HepG2 (cell line): Measurements from ENCODE around the gene OST4. TPM values are rescaled to one million over a fixed set of nuclear protein-coding genes. Genes with fewer than 3 reads are reported as not detected.

Source experiments
- AGO1 ChIP-seq: fragments of 200-400 bp; formaldehyde crosslinking; IDR thresholded peaks from 2 replicates; pipeline ENCODE4 v1.6.1; 2017; ENCODE audit warnings: mild to moderate bottlenecking, low read depth, low read length, moderate library complexity; ENCODE audit not compliant: poor library complexity, severe bottlenecking
- BORCS8-MEF2B ChIP-seq: sonication (generic); formaldehyde crosslinking; IDR thresholded peaks from 2 replicates; pipeline ENCODE4 v1.8.0; 2022; ENCODE audit warnings: mild to moderate bottlenecking, missing genetic modification reagents
- DR1 ChIP-seq: sonication (generic); formaldehyde crosslinking; IDR thresholded peaks from 2 replicates; pipeline ENCODE4 v1.8.0; 2021; ENCODE audit warnings: mild to moderate bottlenecking, missing genetic modification reagents, inconsistent platforms
- ERF ChIP-seq: IDR thresholded peaks from 2 replicates; pipeline ENCODE4 v1.6.1; 2018; ENCODE audit warnings: missing biosample characterization, missing genetic modification reagents
- GATA4 ChIP-seq: sonication (generic); IDR thresholded peaks from 2 replicates; pipeline ENCODE4 v1.6.1; 2016; ENCODE audit warnings: antibody characterized with exemption, low read depth, borderline replicate concordance
- HNRNPH1 ChIP-seq: fragments of 200-400 bp; formaldehyde crosslinking; optimal IDR thresholded peaks from 2 replicates; pipeline ENCODE3; 2017; ENCODE audit warnings: mild to moderate bottlenecking, low read depth, low read length
- HOMEZ ChIP-seq: IDR thresholded peaks from 2 replicates; pipeline ENCODE4 v1.6.1; 2016; ENCODE audit warnings: low read depth
- KLF13 ChIP-seq: sonication (generic); formaldehyde crosslinking; IDR thresholded peaks from 2 replicates; pipeline ENCODE4 v1.4.0; 2020; ENCODE audit warnings: mild to moderate bottlenecking, missing genetic modification reagents
- MLXIP ChIP-seq: sonication (generic); formaldehyde crosslinking; IDR thresholded peaks from 2 replicates; pipeline ENCODE4 v1.9.0; 2021; ENCODE audit warnings: missing genetic modification reagents, borderline replicate concordance
- MYNN ChIP-seq: sonication (generic); formaldehyde crosslinking; IDR thresholded peaks from 2 replicates; pipeline ENCODE4 v1.4.0; 2020; ENCODE audit warnings: mild to moderate bottlenecking, low read depth, missing genetic modification reagents
- MYPOP ChIP-seq: sonication (generic); formaldehyde crosslinking; IDR thresholded peaks from 2 replicates; pipeline ENCODE4 v1.8.1; 2023; ENCODE audit warnings: mild to moderate bottlenecking, moderate library complexity, missing genetic modification reagents
- TBX2 ChIP-seq: sonication (generic); formaldehyde crosslinking; IDR thresholded peaks from 2 replicates; pipeline ENCODE4 v1.5.0; 2020; ENCODE audit warnings: missing genetic modification reagents, mild to moderate bottlenecking, borderline replicate concordance
- THAP11 ChIP-seq: IDR thresholded peaks from 2 replicates; pipeline ENCODE4 v1.6.1; 2016; ENCODE audit warnings: missing biosample characterization, missing genetic modification reagents
- ZNF280B ChIP-seq: sonication (generic); formaldehyde crosslinking; IDR thresholded peaks from 2 replicates; pipeline ENCODE4 v1.5.0; 2020; ENCODE audit warnings: missing genetic modification reagents, mild to moderate bottlenecking, borderline replicate concordance
- ZNF414 ChIP-seq: sonication (generic); formaldehyde crosslinking; IDR thresholded peaks from 2 replicates; pipeline ENCODE4 v1.5.0; 2020; ENCODE audit warnings: missing genetic modification reagents
- ZNF503 ChIP-seq: sonication (generic); formaldehyde crosslinking; IDR thresholded peaks from 2 replicates; pipeline ENCODE4 v1.4.0; 2020; ENCODE audit warnings: missing genetic modification reagents
- ZSCAN29 ChIP-seq: sonication (generic); formaldehyde crosslinking; conservative IDR thresholded peaks from 2 replicates; pipeline ENCODE4 v1.4.0; 2020; ENCODE audit warnings: mild to moderate bottlenecking, missing genetic modification reagents
- polyA plus RNA-seq, 8 experiments: library from polyadenylated mRNA; depleted of rRNA in 3 of 8; stranded (reverse) in 7 of 8; unstranded in 1 of 8; fragments of >200 nt; fragmentation: Illumina TruSeq in 4 of 8; extraction: Trizol in 4 of 8; gene quantifications; 2 replicates each; pipeline versions ENCODE4 v1.2.1 to v1.2.3, GENCODE V29; 2011 to 2016; ENCODE audit warnings: low read depth in 4 of 8, missing spikeins in 1 of 8, mixed read lengths in 1 of 8; ENCODE audit not compliant: insufficient read depth in 1 of 8
- total RNA-seq, 5 experiments: library from RNA; depleted of rRNA; stranded (reverse); fragments of >200 nt; fragmentation: Illumina TruSeq; extraction: Trizol; gene quantifications; 2 replicates each; pipeline ENCODE4 v1.2.3, GENCODE V29; 2016; ENCODE audit warnings: low read depth in 1 of 5

OST4 gene
- total and polyA plus RNA-seq, 2 of the 13 experiments (the other 11 are each of a cell fraction or from before 2014, with no cell fraction given), result 498 to 584 TPM

GRCh38 chr2:27093430-27094352 lies 22.2 kb upstream of the OST4 start (continued):
- 0 out of 2 replicates have a peak, but pooled peaks have one; percentile 7 for TF ChIP-seq BORCS8-MEF2B (CRISPR knock-in tag)
- TF ChIP-seq MYNN, result no peak
- TF ChIP-seq ZNF280B (CRISPR knock-in tag), result 0 out of 2 replicates have a peak, but pooled peaks have one; percentile 41
- peak; percentile 82 for TF ChIP-seq ERF (CRISPR knock-in tag)
- TF ChIP-seq TBX2 (CRISPR knock-in tag), result no peak; the same call in 1 of the 2 replicates
- peak; percentile 82 for TF ChIP-seq ZSCAN29 (CRISPR knock-in tag)
- no peak for TF ChIP-seq HNRNPH1
- peak; percentile 86 for TF ChIP-seq THAP11 (CRISPR knock-in tag)
- TF ChIP-seq ZNF414, result peak; percentile 90
- 0 out of 2 replicates have a peak, but pooled peaks have one; percentile 63 for TF ChIP-seq MLXIP (CRISPR knock-in tag)
- no peak for TF ChIP-seq AGO1
- TF ChIP-seq KLF13 (CRISPR knock-in tag), result peak; percentile 81; the same call in 1 of the 2 replicates
- TF ChIP-seq HOMEZ, result peak; percentile 70; the same call in 1 of the 2 replicates
- TF ChIP-seq GATA4, result peak; percentile 54; the same call in 1 of the 2 replicates
- TF ChIP-seq DR1 (CRISPR knock-in tag), result peak; percentile 30; the same call in 1 of the 2 replicates
- TF ChIP-seq ZNF503, result peak; percentile 56; the same call in 1 of the 2 replicates
- TF ChIP-seq MYPOP (CRISPR knock-in tag), result 0 out of 2 replicates have a peak, but pooled peaks have one; percentile 57
